Anterior cingulate cortex (tissue), 58 donors: ENCODE measurements around the gene SPNS1.
A peak's percentile ranks its signal among the peaks of the same experiment; 100 is the strongest.

Experiments used
- DNase-seq, 58 donors: peaks; one replicate each; lab custom pipeline; 2025; lab: John Stamatoyannopoulos, UW

The SPNS1 gene

DNA sequence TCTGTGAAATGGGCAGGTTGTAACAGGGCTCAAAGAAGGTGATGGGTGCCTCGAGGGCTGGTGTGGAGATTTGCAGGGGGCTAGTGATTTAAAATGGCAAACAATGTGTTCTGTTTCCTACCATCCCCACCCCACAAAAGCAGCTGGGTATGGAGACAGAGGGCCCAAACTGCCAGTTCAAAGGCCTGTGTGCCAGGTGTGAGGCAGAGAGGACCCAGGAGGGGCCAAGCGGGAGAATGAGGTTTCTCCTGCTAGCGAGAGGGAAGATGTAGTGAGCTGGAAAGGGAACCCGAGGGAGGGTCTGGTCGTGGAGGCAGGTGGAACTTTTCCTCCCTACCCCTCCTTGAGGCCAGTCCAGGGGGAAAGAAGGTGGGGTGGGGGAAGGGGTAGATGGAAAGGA is 49.7 kb downstream of the SPNS1 start:
- DNase-seq: no peak

- DNase-seq: no peak
Observed at GRCh38 chr16:29025218-29025617, 50.6 kb downstream of the SPNS1 start.

GRCh38 chr16:29025735-29026134 is 51.2 kb downstream of the SPNS1 start:
- DNase-seq: no peak

DNA sequence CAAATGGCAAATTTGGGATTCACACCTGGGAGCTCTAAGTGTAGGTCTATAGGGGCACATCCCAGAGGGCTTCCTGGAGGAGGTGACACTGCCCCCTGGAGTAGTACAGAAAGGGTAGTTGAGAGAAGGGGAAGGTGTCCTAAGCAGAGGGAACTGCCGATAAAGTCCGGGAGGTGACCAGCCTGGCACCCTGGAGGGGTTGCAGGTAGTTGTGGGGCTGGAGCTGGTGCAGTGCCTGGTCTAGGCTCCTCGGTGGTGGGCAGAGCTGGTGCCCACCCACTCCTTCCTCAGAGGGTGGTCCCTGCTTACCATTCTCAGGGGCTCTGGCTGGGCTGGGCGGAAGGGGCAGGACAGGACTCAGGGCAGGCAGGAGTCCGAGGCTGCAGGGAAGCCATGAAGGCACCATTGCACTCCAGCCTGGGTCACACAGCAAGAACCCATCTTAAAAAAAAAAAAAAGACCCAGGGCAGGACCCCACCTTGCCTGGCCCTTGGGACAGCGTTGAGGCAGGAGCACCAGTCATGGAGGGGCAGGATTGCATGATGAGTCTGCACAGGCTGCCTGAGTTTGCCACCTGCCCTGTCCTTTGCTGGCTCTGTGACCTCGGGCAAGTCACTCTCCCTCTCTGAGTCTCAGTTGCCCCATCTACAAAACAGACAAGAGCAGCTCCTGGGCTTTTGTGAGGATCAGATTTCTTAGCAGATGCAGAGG is 54.0 kb downstream of the SPNS1 start:
- no peak for DNase-seq

DNA sequence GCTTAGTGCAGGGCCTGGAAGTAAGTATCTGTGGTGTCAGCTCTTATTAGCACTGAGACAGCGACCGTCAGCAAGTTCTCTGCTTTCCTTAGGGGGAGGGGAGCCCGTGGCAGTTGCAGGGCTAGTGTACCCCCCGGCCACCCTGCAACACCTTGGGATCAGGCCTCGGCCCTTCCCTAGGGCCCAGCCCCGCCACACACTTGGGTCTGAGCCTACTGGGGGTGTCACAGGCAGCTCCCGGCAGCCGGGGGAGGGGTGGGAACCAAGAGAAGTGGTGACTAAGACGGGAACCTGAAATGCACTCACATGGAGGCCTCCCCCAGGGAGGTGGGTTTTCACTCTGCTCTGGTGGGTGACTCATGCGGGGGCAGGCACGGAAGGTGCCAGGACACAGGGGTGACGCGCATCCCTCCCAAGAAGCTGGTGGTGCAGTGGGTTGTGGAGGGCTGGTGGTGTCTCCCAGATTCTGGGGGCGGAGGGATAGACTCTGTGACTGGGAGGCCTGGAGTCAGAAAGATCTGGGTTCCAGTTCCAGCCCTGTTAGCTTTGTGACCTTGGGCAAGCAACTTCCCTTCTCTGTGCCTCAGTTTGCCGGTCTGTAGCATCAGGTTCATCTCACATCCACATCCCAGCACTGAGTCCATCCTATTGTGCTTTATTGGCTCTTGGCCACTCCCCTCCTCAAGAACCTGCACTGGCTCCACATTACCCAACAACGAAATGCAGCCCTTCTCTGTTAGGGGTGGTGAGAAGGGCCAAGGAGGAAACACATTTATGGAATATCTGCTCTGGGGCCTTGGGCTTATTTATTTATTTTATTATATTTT is 54.8 kb downstream of the SPNS1 start:
- DNase-seq: peak in 11 of 58 donors; percentile 0 to 66 (median 11)

GRCh38 chr16:29030086-29030840 is 55.7 kb downstream of the SPNS1 start:
- no peak for DNase-seq
